ENCODE results near the gene FGFBP2.

The FGFBP2 gene

GRCh38 chr4:15982842-15983524 lies 20.0 kb upstream of the FGFBP2 start:
- no peak overlapping the region for H4K8ac ChIP-seq (ENCODE audit: low read depth, low read length)
- H2BK12ac ChIP-seq (ENCODE audit: low read length), result no peak overlapping the region
- H3K23ac ChIP-seq (ENCODE audit: low read depth, low read length, poor library complexity), result no peak overlapping the region
- H2BK120ac ChIP-seq (ENCODE audit: low read depth, low read length), result no peak overlapping the region
- no CpG with 5 or more reads among the region's 8 CpGs for WGBS, 2 donors (ENCODE audit: extremely low coverage in 2 of 2, insufficient read length in 2 of 2, insufficient replicate concordance in 1 of 2)
- H3K27me3 ChIP-seq (ENCODE audit: control insufficient read depth in 3 of 3, insufficient read depth in 3 of 3, low read depth in 1 of 3, low read length in 3 of 3), result no peaks in the 10 kb centered on the region
- no peak overlapping the region for H3K14ac ChIP-seq (ENCODE audit: low read length)
- H3K4ac ChIP-seq (ENCODE audit: low read length), result no peak overlapping the region
- no peak overlapping the region for H3K4me3 ChIP-seq (ENCODE audit: low read length in 2 of 2)
- H2BK15ac ChIP-seq (ENCODE audit: low read length), result no peak overlapping the region
- H3K27ac ChIP-seq (replicated peaks; ENCODE audit: low read length), result no peak overlapping the region
- no peak overlapping the region for H2BK5ac ChIP-seq (ENCODE audit: low read length)
- H3K9ac ChIP-seq (ENCODE audit: low read depth, low read length, poor library complexity), result no peak overlapping the region
- H2AFZ ChIP-seq (ENCODE audit: low read length), result no peak overlapping the region
- H3K9me3 ChIP-seq (replicated peaks in 1 of 2; ENCODE audit: control insufficient read depth in 2 of 2, insufficient read depth in 1 of 2, low read depth in 1 of 2, low read length in 2 of 2), result peaks cover 2 to 20% of the 10 kb centered on the region in 2 donors
- no peak overlapping the region for H3K18ac ChIP-seq (ENCODE audit: low read length)
- no peaks in the 10 kb centered on the region for H3K4me1 ChIP-seq (ENCODE audit: control insufficient read depth in 2 of 2, insufficient read depth in 1 of 2, low read depth in 1 of 2, low read length in 2 of 2)
- H3K79me1 ChIP-seq (ENCODE audit: low read depth, low read length), result peaks cover 1% of the 10 kb centered on the region
- DNase-seq (ENCODE audit: low spot score), result no peak
- peaks cover 37 to 92% of the 10 kb centered on the region in 2 donors for H3K36me3 ChIP-seq (replicated peaks in 1 of 2; ENCODE audit: control insufficient read depth in 2 of 2, insufficient read depth in 2 of 2, low read length in 2 of 2)
- no peak overlapping the region for H2AK5ac ChIP-seq (ENCODE audit: low read depth, low read length)
- no peak overlapping the region for H4K91ac ChIP-seq (ENCODE audit: low read depth, low read length, poor library complexity)
- H3K4me2 ChIP-seq (ENCODE audit: insufficient read depth, low read length, poor library complexity, severe bottlenecking), result no peak overlapping the region

DNA sequence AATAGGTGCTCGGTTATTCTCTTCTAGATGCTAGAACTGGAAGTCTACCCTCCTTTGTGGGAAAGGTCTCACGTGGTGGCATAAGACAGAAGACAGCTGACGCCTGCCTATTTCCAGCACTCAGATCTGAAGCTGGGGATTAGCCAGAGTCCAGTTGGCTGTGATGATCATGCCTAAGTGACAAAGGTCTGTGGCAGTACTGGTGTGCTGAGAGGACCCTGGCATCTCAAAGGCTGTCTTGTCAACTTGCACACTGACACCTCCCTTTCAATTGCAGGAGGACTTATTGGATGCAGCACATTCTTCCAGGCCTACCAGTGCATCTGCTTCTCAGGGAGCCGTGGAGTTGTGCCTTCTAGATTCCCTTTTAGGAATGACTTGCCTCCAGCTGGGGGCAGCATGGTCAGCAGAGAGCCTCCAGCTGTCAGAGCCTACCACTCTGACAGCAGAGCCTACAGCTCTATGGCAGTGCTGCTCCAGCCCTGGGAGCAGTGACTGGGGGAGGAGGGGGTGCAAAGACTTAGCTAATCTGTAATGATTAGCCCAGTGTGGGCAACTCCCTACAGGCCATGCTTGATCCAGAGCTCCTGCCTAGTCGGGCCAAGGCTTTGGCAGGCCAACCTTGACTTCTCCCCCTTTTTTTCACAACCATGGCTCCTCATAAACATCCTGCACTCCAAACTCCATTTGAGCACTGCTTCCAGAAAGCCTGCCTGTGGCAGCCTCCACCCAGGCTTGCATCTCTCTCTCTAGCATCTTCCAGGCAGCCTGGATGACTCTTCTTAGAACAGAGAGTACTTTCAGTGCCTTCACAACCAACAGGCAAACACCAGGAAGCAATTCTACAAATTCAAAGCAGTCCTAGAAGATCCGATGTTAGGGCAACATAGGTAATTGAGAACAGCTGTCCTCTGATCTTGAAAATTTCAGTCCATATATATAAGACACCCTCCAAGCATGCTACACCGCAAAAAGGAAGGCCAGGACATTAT lies 13.8 kb upstream of the FGFBP2 start:
- no peak overlapping the region for H4K91ac ChIP-seq (ENCODE audit: low read depth, low read length, poor library complexity)
- no peak overlapping the region for H2BK15ac ChIP-seq (ENCODE audit: low read length)
- DNase-seq (ENCODE audit: low spot score), result no peak
- H3K14ac ChIP-seq (ENCODE audit: low read length), result no peak overlapping the region
- no peak overlapping the region for H2BK120ac ChIP-seq (ENCODE audit: low read depth, low read length)
- H3K4me2 ChIP-seq (ENCODE audit: insufficient read depth, low read length, poor library complexity, severe bottlenecking), result no peak overlapping the region
- no peak overlapping the region for H3K4me3 ChIP-seq (ENCODE audit: low read length in 2 of 2)
- H4K8ac ChIP-seq (ENCODE audit: low read depth, low read length), result no peak overlapping the region
- peaks cover 2% of the 10 kb centered on the region for H3K79me1 ChIP-seq (ENCODE audit: low read depth, low read length)
- H3K23ac ChIP-seq (ENCODE audit: low read depth, low read length, poor library complexity), result no peak overlapping the region
- peaks cover 15 to 72% of the 10 kb centered on the region in 2 donors for H3K36me3 ChIP-seq (replicated peaks in 1 of 2; ENCODE audit: control insufficient read depth in 2 of 2, insufficient read depth in 2 of 2, low read length in 2 of 2)
- H3K9me3 ChIP-seq (replicated peaks in 1 of 2; ENCODE audit: control insufficient read depth in 2 of 2, insufficient read depth in 1 of 2, low read depth in 1 of 2, low read length in 2 of 2), result no peaks in the 10 kb centered on the region
- no peak overlapping the region for H2AK5ac ChIP-seq (ENCODE audit: low read depth, low read length)
- H3K18ac ChIP-seq (ENCODE audit: low read length), result no peak overlapping the region
- no CpG with 5 or more reads among the region's 7 CpGs for WGBS, 2 donors (ENCODE audit: extremely low coverage in 2 of 2, insufficient read length in 2 of 2, insufficient replicate concordance in 1 of 2)
- no peak overlapping the region for H2BK12ac ChIP-seq (ENCODE audit: low read length)
- no peak overlapping the region for H2BK5ac ChIP-seq (ENCODE audit: low read length)
- H3K27me3 ChIP-seq (ENCODE audit: control insufficient read depth in 3 of 3, insufficient read depth in 3 of 3, low read depth in 1 of 3, low read length in 3 of 3), result no peaks in the 10 kb centered on the region
- H3K4ac ChIP-seq (ENCODE audit: low read length), result no peak overlapping the region
- no peak overlapping the region for H2AFZ ChIP-seq (ENCODE audit: low read length)
- H3K4me1 ChIP-seq (ENCODE audit: control insufficient read depth in 2 of 2, insufficient read depth in 1 of 2, low read depth in 1 of 2, low read length in 2 of 2), result no peaks in the 10 kb centered on the region
- no peak overlapping the region for H3K27ac ChIP-seq (replicated peaks; ENCODE audit: low read length)
- no peak overlapping the region for H3K9ac ChIP-seq (ENCODE audit: low read depth, low read length, poor library complexity)

DNA sequence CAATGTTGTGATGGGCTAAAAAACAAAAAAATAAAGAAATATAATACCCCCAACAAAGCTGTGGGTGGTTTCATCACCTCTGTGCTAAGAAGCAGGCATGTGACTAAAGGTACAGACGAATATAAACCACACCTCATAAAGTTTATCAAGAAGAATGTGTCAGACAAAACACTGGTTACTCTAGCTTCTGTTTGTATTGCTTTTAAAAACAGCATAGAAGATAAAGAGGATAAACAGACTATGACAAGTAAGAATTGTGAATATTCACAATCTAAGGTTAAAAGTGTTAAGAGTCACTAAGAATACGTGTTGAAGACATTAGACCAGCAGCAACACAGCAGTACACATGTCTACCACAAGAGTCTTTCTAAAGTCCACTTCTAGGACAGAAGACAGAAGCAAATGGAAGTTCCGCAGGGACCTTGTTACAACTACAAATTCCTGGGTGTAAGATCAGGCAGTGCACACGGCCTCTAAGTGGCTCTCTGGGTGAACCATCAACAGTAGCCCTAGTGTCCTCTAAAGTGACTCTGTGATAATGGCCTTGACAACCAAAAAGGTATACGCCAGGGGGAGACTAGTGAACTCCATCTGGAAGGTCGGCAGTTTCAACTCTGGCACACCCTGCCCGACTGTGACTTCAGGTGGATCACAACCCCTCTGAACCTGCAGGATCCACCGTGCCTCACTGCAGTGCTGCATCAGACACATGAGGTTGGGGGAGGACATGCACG lies 8.3 kb upstream of the FGFBP2 start:
- H3K14ac ChIP-seq (ENCODE audit: low read length), result no peak overlapping the region
- no peak overlapping the region for H3K4me3 ChIP-seq (ENCODE audit: low read length in 2 of 2)
- H4K8ac ChIP-seq (ENCODE audit: low read depth, low read length), result no peak overlapping the region
- H3K18ac ChIP-seq (ENCODE audit: low read length), result no peak overlapping the region
- H2BK12ac ChIP-seq (ENCODE audit: low read length), result no peak overlapping the region
- no peak overlapping the region for H3K9ac ChIP-seq (ENCODE audit: low read depth, low read length, poor library complexity)
- no peak overlapping the region for H2AK5ac ChIP-seq (ENCODE audit: low read depth, low read length)
- no peaks in the 10 kb centered on the region for H3K79me1 ChIP-seq (ENCODE audit: low read depth, low read length)
- no peaks in the 10 kb centered on the region for H3K27me3 ChIP-seq (ENCODE audit: control insufficient read depth in 3 of 3, insufficient read depth in 3 of 3, low read depth in 1 of 3, low read length in 3 of 3)
- H4K91ac ChIP-seq (ENCODE audit: low read depth, low read length, poor library complexity), result no peak overlapping the region
- H3K4me1 ChIP-seq (ENCODE audit: control insufficient read depth in 2 of 2, insufficient read depth in 1 of 2, low read depth in 1 of 2, low read length in 2 of 2), result no peaks in the 10 kb centered on the region
- H2BK5ac ChIP-seq (ENCODE audit: low read length), result no peak overlapping the region
- peaks cover 7 to 55% of the 10 kb centered on the region in 2 donors for H3K36me3 ChIP-seq (replicated peaks in 1 of 2; ENCODE audit: control insufficient read depth in 2 of 2, insufficient read depth in 2 of 2, low read length in 2 of 2)
- no peak overlapping the region for H2BK120ac ChIP-seq (ENCODE audit: low read depth, low read length)
- H2BK15ac ChIP-seq (ENCODE audit: low read length), result no peak overlapping the region
- no peak overlapping the region for H2AFZ ChIP-seq (ENCODE audit: low read length)
- no CpG with 5 or more reads among the region's 9 CpGs for WGBS, 2 donors (ENCODE audit: extremely low coverage in 2 of 2, insufficient read length in 2 of 2, insufficient replicate concordance in 1 of 2)
- H3K27ac ChIP-seq (replicated peaks; ENCODE audit: low read length), result no peak overlapping the region
- peaks cover 3% of the 10 kb centered on the region in 2 donors for H3K9me3 ChIP-seq (replicated peaks in 1 of 2; ENCODE audit: control insufficient read depth in 2 of 2, insufficient read depth in 1 of 2, low read depth in 1 of 2, low read length in 2 of 2)
- no peak overlapping the region for H3K4me2 ChIP-seq (ENCODE audit: insufficient read depth, low read length, poor library complexity, severe bottlenecking)
- DNase-seq (ENCODE audit: low spot score), result no peak
- no peak overlapping the region for H3K4ac ChIP-seq (ENCODE audit: low read length)
- H3K23ac ChIP-seq (ENCODE audit: low read depth, low read length, poor library complexity), result no peak overlapping the region
